ENCODE results near the gene CYP11A1.
"Not testable (repeated sequence)": the region's sequence is repeated elsewhere in the genome, so short reads cannot be mapped to it uniquely, and the experiment has no call there.

Gene CYP11A1

GRCh38 chr15:74400313-74400860, 32.9 kb upstream of the CYP11A1 start:
- DNase-seq: no peak

GRCh38 chr15:74399511-74400312, 32.3 kb upstream of the CYP11A1 start:
- DNase-seq: no peak

- DNase-seq: no peak
These were observed 31.7 kb upstream of the CYP11A1 start for GRCh38 chr15:74399100-74399499.

- no peak for DNase-seq
These were observed 30.7 kb upstream of the CYP11A1 start for GRCh38 chr15:74398183-74398582.

GRCh38 chr15:74397239-74398068, 30.0 kb upstream of the CYP11A1 start:
- DNase-seq: no peak

DNA sequence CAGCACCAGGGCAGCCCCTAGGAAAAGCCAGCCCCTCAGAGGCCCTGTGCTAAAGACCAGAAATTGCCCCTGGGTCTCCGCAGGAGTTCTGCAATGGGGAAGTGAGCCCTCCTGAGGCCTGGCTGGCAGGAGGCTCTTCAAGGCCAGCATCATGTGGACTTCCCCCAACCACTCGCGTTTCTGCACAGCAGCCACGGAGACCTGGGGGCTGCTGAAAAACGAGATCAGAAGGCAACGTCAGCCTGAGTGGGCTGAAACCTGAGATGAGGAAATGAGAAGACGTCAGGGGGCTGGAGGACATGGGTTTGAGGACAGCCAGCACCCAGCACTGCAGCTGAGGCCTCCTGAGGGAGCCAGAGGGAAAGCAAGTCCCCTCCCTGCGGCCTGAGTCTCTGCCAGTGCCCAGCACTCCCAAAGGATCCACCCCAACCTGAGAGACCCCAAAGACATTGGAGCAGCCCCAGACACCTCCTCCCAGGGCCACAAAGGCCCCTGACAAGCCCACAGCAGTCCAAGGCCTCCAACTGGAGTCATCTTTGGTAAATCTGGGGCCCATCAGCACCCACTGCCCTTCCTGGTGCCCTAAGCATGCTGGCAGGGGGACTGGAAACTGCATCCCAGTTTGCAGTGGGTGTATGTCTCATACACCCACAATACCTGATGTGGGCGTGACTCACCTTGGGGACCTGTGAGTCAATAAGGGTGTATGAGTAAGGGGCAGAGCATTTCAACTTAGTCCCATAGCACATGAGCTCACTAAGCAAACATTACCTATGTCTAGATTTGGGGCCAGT, 29.2 kb upstream of the CYP11A1 start:
- no peak for DNase-seq

GRCh38 chr15:74396146-74396438, 28.6 kb upstream of the CYP11A1 start:
- DNase-seq: no peak

GRCh38 chr15:74395319-74396145, 28.1 kb upstream of the CYP11A1 start:
- DNase-seq: no peak

DNA sequence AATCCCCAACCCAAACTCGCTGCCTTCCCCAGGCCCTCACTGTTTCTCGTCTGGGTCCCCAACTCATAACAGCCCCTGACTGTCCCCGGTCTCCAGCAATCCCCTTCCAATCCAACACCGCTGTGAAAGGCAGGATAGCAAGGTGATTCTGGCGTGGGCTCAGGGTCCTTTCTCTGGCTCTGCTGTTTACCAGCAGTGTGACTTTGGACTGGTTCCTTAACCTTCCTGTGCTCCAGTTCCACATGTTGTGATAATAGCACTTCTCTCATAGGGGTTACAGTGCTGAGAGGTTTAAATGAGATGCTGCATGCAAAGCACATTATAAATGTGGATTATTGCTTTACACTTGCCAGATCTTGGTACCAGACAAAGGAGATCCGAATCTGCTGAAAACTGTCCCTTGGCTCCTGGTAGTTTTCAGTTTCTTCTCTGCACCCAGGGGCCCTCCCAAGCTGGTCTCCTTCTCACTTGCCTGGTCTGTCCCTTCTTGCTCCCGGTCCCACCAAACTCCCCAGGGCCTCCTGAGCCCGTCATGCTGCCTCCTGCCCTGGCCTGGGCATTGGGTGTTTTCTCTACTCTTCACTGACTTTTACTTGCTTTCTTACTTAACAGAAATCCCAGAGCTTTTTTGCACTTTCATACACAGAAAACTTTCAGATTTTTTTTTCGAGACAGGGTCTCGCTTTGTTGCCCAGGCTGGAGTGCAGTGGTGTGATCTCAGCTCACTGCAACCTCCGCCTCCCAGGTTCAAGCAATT, 26.8 kb upstream of the CYP11A1 start:
- no peak for DNase-seq

GRCh38 chr15:74393423-74393822, 26.0 kb upstream of the CYP11A1 start:
- no peak for DNase-seq

GRCh38 chr15:74392902-74393301, 25.5 kb upstream of the CYP11A1 start:
- DNase-seq: no peak

GRCh38 chr15:74392451-74392830, 25.0 kb upstream of the CYP11A1 start:
- no peak for DNase-seq

GRCh38 chr15:74391582-74392450, 24.4 kb upstream of the CYP11A1 start:
- no peak for DNase-seq

GRCh38 chr15:74390647-74391288, 23.3 kb upstream of the CYP11A1 start:
- DNase-seq: no peak

DNA sequence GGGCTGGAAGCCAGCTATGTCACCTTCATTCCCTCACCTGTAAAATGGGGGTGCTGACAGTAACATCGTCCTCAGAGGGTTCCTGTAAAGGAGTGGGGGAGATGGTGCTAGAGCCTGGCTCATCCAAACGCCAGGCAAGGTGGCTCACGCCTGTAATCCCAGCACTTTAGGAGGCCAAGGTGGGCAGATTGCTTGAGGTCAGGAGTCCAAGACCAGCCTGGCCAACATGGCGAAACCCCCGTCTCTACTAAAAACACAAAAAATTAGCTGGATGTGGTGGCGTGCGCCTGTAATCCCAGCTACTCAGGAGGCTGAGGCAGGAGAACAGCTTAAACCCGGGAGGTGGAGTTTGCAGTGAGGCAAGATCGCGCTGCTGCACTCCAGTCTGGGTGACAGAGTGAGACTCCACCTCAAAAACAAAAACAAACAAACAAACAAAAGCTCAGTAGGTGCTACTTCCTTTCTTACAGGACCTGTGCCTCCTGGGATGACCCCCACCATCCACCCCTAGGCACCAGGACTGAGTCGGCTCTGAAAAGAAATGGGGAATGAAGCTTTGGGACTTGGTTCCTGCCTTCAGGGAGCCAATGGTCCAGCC, 22.7 kb upstream of the CYP11A1 start:
- DNase-seq: not testable (repeated sequence)

- no peak for DNase-seq
These were observed 22.0 kb upstream of the CYP11A1 start for GRCh38 chr15:74389241-74390048.

- DNase-seq: no peak
These were observed 21.0 kb upstream of the CYP11A1 start for GRCh38 chr15:74388363-74388951.
